MM.1S (cell line): ENCODE results near the gene KRTAP5-9.

ENCODE experiments used
- CTCF ChIP-seq: fragments of 300-600 bp; sonication (generic); IDR thresholded peaks from 2 replicates; pipeline ENCODE4 v1.5.1; 2016; ENCODE audit warnings: antibody characterized with exemption, low read length, mixed read lengths
- EZH2 ChIP-seq: fragments of 300-600 bp; sonication (generic); optimal IDR thresholded peaks from 2 replicates; pipeline ENCODE3; 2017; ENCODE audit warnings: low read depth, mild to moderate bottlenecking, antibody characterized with exemption, low read length, mixed read lengths

- TF ChIP-seq CTCF (no peak), EZH2 (no peak)
Observed at GRCh38 chr11:71574418-71574817, 26.2 kb downstream of the KRTAP5-9 start.
